Measurements from ENCODE around the gene HNRNPAB.

Gene HNRNPAB

DNA sequence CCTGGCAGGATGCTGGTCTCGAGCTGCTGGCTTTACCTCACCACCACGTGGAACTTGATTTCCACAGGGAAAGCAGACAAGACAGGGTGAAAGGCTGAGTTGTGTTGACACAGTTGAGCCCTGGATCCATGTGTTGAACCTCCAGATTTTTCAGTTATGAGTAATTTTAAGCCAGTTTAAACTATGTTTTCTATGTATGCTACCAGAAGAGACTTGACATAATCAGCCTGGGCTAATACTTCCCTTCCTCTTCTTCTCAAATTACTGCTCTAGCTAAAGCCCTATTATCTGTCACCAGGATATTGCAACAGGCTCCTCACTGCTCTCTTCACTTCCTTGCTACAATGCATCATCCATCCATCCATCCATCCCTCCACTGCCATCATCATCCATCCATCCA lies 40.2 kb downstream of the HNRNPAB start:
- TF ChIP-seq ZBTB7A (IDR thresholded peaks at IDR 0.05; ENCODE audit: low read depth) (no peak), CEBPB (IDR thresholded peaks at IDR 0.05) (no peak), EGR1 (IDR thresholded peaks at IDR 0.05) (no peak), CREB1 (IDR thresholded peaks at IDR 0.05; ENCODE audit: low read depth) (no peak), FOXM1 (IDR thresholded peaks at IDR 0.05; ENCODE audit: borderline replicate concordance, low read depth) (no peak), RAD21 (IDR thresholded peaks at IDR 0.05; ENCODE audit: low read depth) (no peak)

GRCh38 chr5:178245389-178245788 lies 41.1 kb downstream of the HNRNPAB start:
- TF ChIP-seq RAD21 (IDR thresholded peaks at IDR 0.05; ENCODE audit: low read depth) = no peak
- TF ChIP-seq EP300 (IDR thresholded peaks at IDR 0.05; ENCODE audit: borderline replicate concordance) = no peak
- no peak for TF ChIP-seq YY1 (IDR thresholded peaks at IDR 0.05; ENCODE audit: low read depth)
- TF ChIP-seq TEAD4 (IDR thresholded peaks at IDR 0.05) = no peak
- TF ChIP-seq TAF1 (IDR thresholded peaks at IDR 0.05; ENCODE audit: low read depth) = no peak
- TF ChIP-seq FOXM1 (IDR thresholded peaks at IDR 0.05; ENCODE audit: borderline replicate concordance, low read depth) = no peak
- TF ChIP-seq EGR1 (IDR thresholded peaks at IDR 0.05) = no peak

GRCh38 chr5:178246624-178247279 lies 42.4 kb downstream of the HNRNPAB start:
- TF ChIP-seq EGR1 (IDR thresholded peaks at IDR 0.05) (no peak), NFIC (IDR thresholded peaks at IDR 0.05) (no peak), USF1 (IDR thresholded peaks at IDR 0.05) (no peak), TCF12 (IDR thresholded peaks at IDR 0.05; ENCODE audit: low read depth) (no peak), TAF1 (IDR thresholded peaks at IDR 0.05; ENCODE audit: low read depth) (no peak), RAD21 (IDR thresholded peaks at IDR 0.05; ENCODE audit: low read depth) (no peak), REST (IDR thresholded peaks at IDR 0.05; ENCODE audit: low read depth) (no peak), YY1 (IDR thresholded peaks at IDR 0.05; ENCODE audit: low read depth) (no peak), MAX (IDR thresholded peaks at IDR 0.05) (no peak), TEAD4 (IDR thresholded peaks at IDR 0.05) (no peak), ZBTB7A (IDR thresholded peaks at IDR 0.05; ENCODE audit: low read depth) (no peak), FOXM1 (IDR thresholded peaks at IDR 0.05; ENCODE audit: borderline replicate concordance, low read depth) (no peak)

DNA sequence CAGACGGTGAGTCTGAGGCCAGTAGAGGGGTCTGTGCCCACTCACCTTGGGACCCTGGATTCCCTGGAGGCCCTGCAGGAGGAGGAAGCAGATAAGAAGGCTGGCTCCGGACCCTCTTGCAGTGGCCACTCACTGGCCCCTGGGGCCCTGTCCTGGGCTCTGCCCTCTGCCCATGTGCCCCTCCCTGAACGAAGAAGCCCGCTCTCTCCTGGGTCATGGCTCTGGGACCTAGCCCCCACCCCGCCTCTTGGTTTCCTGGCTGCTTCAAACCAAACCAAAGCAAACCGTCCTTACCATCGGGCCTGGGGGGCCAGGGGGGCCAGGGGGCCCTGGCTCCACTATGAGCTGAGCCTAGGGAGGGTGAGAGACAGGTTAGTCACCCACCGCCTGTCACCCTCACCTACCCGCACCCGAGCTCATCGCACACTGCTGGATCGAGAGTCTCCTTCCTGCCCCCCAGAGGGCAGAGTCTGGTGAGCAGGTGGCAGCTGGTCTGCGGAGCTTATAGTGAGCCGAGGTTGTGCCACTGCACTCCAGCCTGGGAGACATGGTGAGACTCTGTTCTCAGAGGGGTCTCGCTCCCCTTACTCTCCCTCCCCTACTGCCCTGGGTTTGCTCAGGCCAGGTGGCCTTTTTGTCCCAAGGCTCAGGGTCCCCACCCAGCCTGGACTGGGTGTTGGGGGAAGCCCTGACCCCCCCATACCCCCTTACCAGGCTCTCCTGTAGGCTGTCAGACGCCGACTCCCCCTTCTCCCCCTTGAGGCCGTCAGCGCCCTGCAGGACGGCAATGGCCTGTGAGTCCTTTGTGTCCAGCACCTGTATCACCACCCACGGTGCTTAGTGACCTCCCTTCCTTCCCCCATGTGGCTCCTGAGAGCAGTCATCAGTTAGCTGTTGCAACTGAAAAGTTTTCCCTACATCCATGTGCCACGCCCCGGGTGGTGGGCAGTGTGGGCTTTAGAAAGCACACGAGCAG lies 43.4 kb downstream of the HNRNPAB start:
- TF ChIP-seq ZBTB7A (IDR thresholded peaks at IDR 0.05; ENCODE audit: low read depth) = no peak

GRCh38 chr5:178248750-178249149 lies 44.4 kb downstream of the HNRNPAB start:
- TF ChIP-seq YY1 (IDR thresholded peaks at IDR 0.05; ENCODE audit: low read depth) (no peak), EGR1 (IDR thresholded peaks at IDR 0.05) (no peak), FOXM1 (IDR thresholded peaks at IDR 0.05; ENCODE audit: borderline replicate concordance, low read depth) (no peak), REST (IDR thresholded peaks at IDR 0.05; ENCODE audit: low read depth) (no peak), RAD21 (IDR thresholded peaks at IDR 0.05; ENCODE audit: low read depth) (no peak), TCF12 (IDR thresholded peaks at IDR 0.05; ENCODE audit: low read depth) (no peak), NFIC (IDR thresholded peaks at IDR 0.05) (no peak), EP300 (IDR thresholded peaks at IDR 0.05; ENCODE audit: borderline replicate concordance) (no peak), CREB1 (IDR thresholded peaks at IDR 0.05; ENCODE audit: low read depth) (no peak), MAX (IDR thresholded peaks at IDR 0.05) (no peak), ZBTB7A (IDR thresholded peaks at IDR 0.05; ENCODE audit: low read depth) (no peak)

Measured in Ishikawa (cell line).